Small intestine (tissue), 7 donors: ENCODE measurements around the gene NUAK2. TPM values are rescaled to one million over a fixed set of nuclear protein-coding genes. Genes with fewer than 3 reads are reported as not detected.

Experiments
- DNase-seq, 2 donors: peaks; one replicate each; pipeline versions ENCODE4 v3.0.0 to v3.0.0-alpha.2; 2013
- FAIRE-seq: peaks from 2 replicates; lab custom pipeline; 2012; peaks lifted over from hg19 to GRCh38; lab: Jason Lieb, UNC
- H3K27ac ChIP-seq, 3 donors: one replicate each; pipeline ENCODE4 v1.5.1; 2013; ENCODE audit warnings: low read length in 2 of 3, mild to moderate bottlenecking in 2 of 3, control low read depth in 1 of 3, inconsistent platforms in 1 of 3, low read depth in 1 of 3, moderate library complexity in 1 of 3
- H3K27me3 ChIP-seq, 3 donors: one replicate each; pipeline ENCODE4 v1.6.1; 2013; ENCODE audit warnings: low read length in 3 of 3, inconsistent platforms in 1 of 3; ENCODE audit not compliant: control insufficient read depth in 3 of 3, insufficient read depth in 3 of 3
- H3K36me3 ChIP-seq, 3 donors: one replicate each; pipeline ENCODE4 v1.6.1; 2013; ENCODE audit warnings: low read length in 3 of 3, inconsistent platforms in 1 of 3, low read depth in 1 of 3, mild to moderate bottlenecking in 1 of 3, moderate library complexity in 1 of 3; ENCODE audit not compliant: control insufficient read depth in 3 of 3, insufficient read depth in 2 of 3
- H3K4me1 ChIP-seq, 3 donors: one replicate each; pipeline ENCODE4 v1.6.1; 2013; ENCODE audit warnings: low read length in 2 of 3, inconsistent platforms in 1 of 3, low read depth in 1 of 3, mild to moderate bottlenecking in 1 of 3, moderate library complexity in 1 of 3; ENCODE audit not compliant: control insufficient read depth in 3 of 3, insufficient read depth in 2 of 3
- H3K4me3 ChIP-seq, 3 donors: one replicate each; pipeline ENCODE4 v1.5.1; 2013; ENCODE audit warnings: low read length in 3 of 3, control low read depth in 1 of 3, inconsistent platforms in 1 of 3, low read depth in 1 of 3, mild to moderate bottlenecking in 1 of 3, moderate library complexity in 1 of 3
- H3K9me3 ChIP-seq, 2 donors: one replicate each; pipeline ENCODE4 v1.6.1; 2013; ENCODE audit warnings: low read depth in 1 of 2, low read length in 1 of 2; ENCODE audit not compliant: control insufficient read depth in 2 of 2, insufficient read depth in 1 of 2
- WGBS, 3 donors: extraction: QIAGEN DNeasy Blood & Tissue Kit; methylation state at CpG; one replicate each; pipeline ENCODE4 v1.1.7; 2013; 5-methylcytosine and 5-hydroxymethylcytosine counted together
- polyA plus RNA-seq, 4 donors: library from polyadenylated mRNA; stranded (reverse) in 3 of 4; unstranded in 1 of 4; fragments of 200-250 nt in 3 of 4; fragments of 120-200 nt in 1 of 4; gene quantifications; one replicate each; pipeline versions ENCODE4 v1.2.1 to v1.2.3, GENCODE V29; 2013
- donor health status: healthy with polysubstance abuse.
- donor health status: control.
- donor health status: control.
- donor health status: Bipolar disorder and iron deficiency.
- donor health status: healthy.

The NUAK2 gene
- polyA plus RNA-seq, 4 donors: 8.5 to 16.2 (median 10.2) TPM

DNA sequence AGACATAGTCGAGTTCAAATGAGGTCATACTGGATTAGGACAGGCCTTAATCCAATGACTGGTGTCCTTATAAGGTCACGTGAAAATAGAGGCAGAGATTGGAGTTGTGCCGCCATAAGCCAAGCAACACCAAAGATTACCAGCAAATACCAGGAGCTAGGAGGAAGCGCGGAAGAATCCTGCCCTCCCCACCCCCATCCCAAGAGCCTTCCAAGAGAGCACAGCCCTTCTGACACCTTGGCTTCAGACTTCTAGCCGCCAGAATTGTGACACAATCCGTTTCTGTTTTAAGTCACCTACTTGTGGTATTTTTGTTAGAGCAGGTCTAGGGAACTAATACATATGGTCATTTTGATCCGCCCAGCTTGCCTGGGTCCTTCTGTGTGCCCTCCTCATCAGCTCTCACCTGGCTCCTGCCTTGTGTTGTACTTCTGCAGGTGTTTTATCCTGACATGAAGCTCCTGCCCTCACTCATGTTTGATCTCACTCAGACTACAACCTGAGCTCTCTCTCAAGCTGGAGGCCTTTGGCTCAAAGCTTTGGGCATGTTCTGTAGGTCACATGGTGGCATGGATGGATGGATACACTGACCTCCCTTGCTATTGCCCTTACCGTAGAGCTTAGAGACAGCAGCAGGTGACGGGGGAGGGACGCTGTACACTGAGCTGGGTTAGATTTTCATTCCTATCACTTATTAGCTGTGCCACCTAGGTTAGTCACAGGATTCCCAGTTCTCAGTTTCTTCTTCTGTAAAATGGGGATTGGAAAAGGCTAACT, 10.7 kb upstream of the NUAK2 start:
- no peak for FAIRE-seq

GRCh38 chr1:205330150-205330549, 8.6 kb upstream of the NUAK2 start:
- Histone ChIP-seq H3K27me3 (peaks cover 0 to 4% (median 0%) of the 10 kb centered on the region in 3 donors), H3K4me1 (peaks cover 0 to 2% (median 0%) of the 10 kb centered on the region in 3 donors), H3K9me3 (no peaks in the 10 kb centered on the region), H3K4me3 (no peak overlapping the region), H3K27ac (no peak overlapping the region), H3K36me3 (no peaks in the 10 kb centered on the region)
- FAIRE-seq (no peak), DNase-seq (no peak)
- 15 to 40% (median 22%) methylated on average over 2 of the region's 2 CpGs for WGBS, 3 donors

More for the DNA sequence above, 10.7 kb upstream of the NUAK2 start:
- H3K36me3 ChIP-seq: no peaks in the 10 kb centered on the region
- H3K4me1 ChIP-seq: no peaks in the 10 kb centered on the region
- no peak overlapping the region for H3K4me3 ChIP-seq
- H3K27me3 ChIP-seq: peaks cover 0 to 4% (median 0%) of the 10 kb centered on the region in 3 donors
- no peak overlapping the region for H3K27ac ChIP-seq
- no peak for DNase-seq
- WGBS, 3 donors: 87 to 89% (median 88%) methylated on average over 11 of the region's 11 CpGs
- no peaks in the 10 kb centered on the region for H3K9me3 ChIP-seq

GRCh38 chr1:205329719-205330118, 8.2 kb upstream of the NUAK2 start:
- DNase-seq: no peak
- WGBS, 3 donors: 61 to 80% (median 62%) methylated on average over 5 of the region's 5 CpGs
- H3K27ac ChIP-seq: no peak overlapping the region
- H3K4me1 ChIP-seq: peaks cover 0 to 6% (median 0%) of the 10 kb centered on the region in 3 donors
- FAIRE-seq: no peak
- peaks cover 0 to 4% (median 0%) of the 10 kb centered on the region in 3 donors for H3K27me3 ChIP-seq
- no peaks in the 10 kb centered on the region for H3K9me3 ChIP-seq
- H3K4me3 ChIP-seq: no peak overlapping the region
- H3K36me3 ChIP-seq: no peaks in the 10 kb centered on the region

- H3K4me3 ChIP-seq: no peak overlapping the region
- DNase-seq (no peak), FAIRE-seq (no peak)
- peaks cover 0 to 12% (median 0%) of the 10 kb centered on the region in 3 donors for H3K4me1 ChIP-seq
- H3K27ac ChIP-seq: no peak overlapping the region
- H3K27me3 ChIP-seq: peaks cover 0 to 4% (median 0%) of the 10 kb centered on the region in 3 donors
- 72 to 85% (median 75%) methylated on average over 4 of the region's 4 CpGs for WGBS, 3 donors
- H3K36me3 ChIP-seq: no peaks in the 10 kb centered on the region
- no peaks in the 10 kb centered on the region for H3K9me3 ChIP-seq
Measured at GRCh38 chr1:205328476-205328875, 6.9 kb upstream of the NUAK2 start.

GRCh38 chr1:205326812-205327466, 5.4 kb upstream of the NUAK2 start:
- WGBS, 3 donors: 79 to 85% (median 82%) methylated on average over 11 of the region's 11 CpGs
- Histone ChIP-seq H3K27ac (no peak overlapping the region), H3K4me3 (no peak overlapping the region), H3K9me3 (no peaks in the 10 kb centered on the region), H3K27me3 (peaks cover 0 to 4% (median 0%) of the 10 kb centered on the region in 3 donors), H3K4me1 (peaks cover 0 to 14% (median 0%) of the 10 kb centered on the region in 3 donors), H3K36me3 (no peaks in the 10 kb centered on the region)
- no peak for DNase-seq
- FAIRE-seq: no peak

- FAIRE-seq: no peak
- 32 to 36% (median 33%) methylated on average over 6 of the region's 6 CpGs for WGBS, 3 donors
- Histone ChIP-seq H3K4me3 (no peak overlapping the region), H3K4me1 (peaks cover 0 to 16% (median 0%) of the 10 kb centered on the region in 3 donors), H3K36me3 (no peaks in the 10 kb centered on the region), H3K27ac (peak overlapping the region in 1 of 3 donors; percentile 70), H3K9me3 (no peaks in the 10 kb centered on the region), H3K27me3 (peaks cover 0 to 4% (median 0%) of the 10 kb centered on the region in 3 donors)
- DNase-seq: peak; percentile 74 to 85
Measured at GRCh38 chr1:205325334-205325884, 3.9 kb upstream of the NUAK2 start.

GRCh38 chr1:205324781-205325180, 3.2 kb upstream of the NUAK2 start:
- no peak for FAIRE-seq
- Histone ChIP-seq H3K36me3 (no peaks in the 10 kb centered on the region), H3K27ac (peak overlapping the region in 1 of 3 donors; percentile 70), H3K4me3 (no peak overlapping the region), H3K9me3 (no peaks in the 10 kb centered on the region), H3K4me1 (peaks cover 0 to 19% (median 0%) of the 10 kb centered on the region in 3 donors), H3K27me3 (no peaks in the 10 kb centered on the region)
- peak; percentile 61 to 74 for DNase-seq
- 28 to 41% (median 36%) methylated on average over 6 of the region's 6 CpGs for WGBS, 3 donors

GRCh38 chr1:205323794-205324193, 2.2 kb upstream of the NUAK2 start:
- Histone ChIP-seq H3K4me1 (peaks cover 0 to 28% (median 8%) of the 10 kb centered on the region in 3 donors), H3K27me3 (no peaks in the 10 kb centered on the region), H3K36me3 (peaks cover 0 to 1% (median 0%) of the 10 kb centered on the region in 3 donors), H3K4me3 (no peak overlapping the region), H3K9me3 (no peaks in the 10 kb centered on the region), H3K27ac (no peak overlapping the region)
- FAIRE-seq (no peak), DNase-seq (no peak)
- WGBS, 3 donors: 90 to 93% (median 92%) methylated on average over 6 of the region's 6 CpGs
